ENCODE data around the gene CDC42BPG.

DNA sequence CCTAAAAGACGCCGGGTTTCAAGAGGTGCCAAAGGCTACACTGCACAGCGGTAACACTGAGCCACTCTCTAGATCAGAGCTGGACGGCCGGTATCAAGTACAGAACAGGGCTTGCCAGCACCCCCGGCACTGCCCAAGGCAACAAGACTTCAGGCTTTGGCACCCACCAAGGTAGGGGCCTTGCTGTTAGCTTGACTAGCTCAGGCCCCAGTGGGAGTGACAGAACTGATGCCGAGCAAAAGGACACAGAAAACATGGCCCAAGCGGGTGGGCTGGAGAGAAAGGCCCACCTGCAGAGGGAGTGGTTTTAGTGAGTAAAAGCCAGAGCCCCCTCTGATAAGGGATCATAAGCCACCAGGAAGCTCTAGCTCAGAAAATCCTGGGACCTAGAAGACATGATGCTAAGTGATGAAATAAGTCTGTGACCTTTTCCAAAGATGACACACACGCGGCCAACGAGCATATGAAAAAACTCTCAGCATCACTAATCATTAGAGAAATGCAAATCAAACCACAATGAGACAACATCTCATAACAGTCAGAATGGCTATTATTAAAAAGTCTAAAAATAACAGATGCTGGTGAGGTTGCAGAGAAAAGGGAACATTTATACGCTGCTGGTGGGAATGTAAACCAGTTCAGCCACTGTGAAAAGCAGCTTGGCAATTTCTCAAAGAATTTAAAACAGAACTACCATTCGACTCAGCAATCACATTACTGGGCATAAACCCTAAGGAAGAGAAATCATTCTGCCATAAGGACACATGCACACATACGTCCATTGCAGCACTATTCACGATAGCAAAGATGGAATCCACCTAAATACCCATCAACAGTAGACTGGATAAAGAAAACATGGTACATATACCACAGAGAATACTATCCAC, 21.1 kb upstream of the CDC42BPG start:
- no peak for TF ChIP-seq HDAC2 (IDR thresholded peaks at IDR 0.05)
- TF ChIP-seq, protein P1, sequence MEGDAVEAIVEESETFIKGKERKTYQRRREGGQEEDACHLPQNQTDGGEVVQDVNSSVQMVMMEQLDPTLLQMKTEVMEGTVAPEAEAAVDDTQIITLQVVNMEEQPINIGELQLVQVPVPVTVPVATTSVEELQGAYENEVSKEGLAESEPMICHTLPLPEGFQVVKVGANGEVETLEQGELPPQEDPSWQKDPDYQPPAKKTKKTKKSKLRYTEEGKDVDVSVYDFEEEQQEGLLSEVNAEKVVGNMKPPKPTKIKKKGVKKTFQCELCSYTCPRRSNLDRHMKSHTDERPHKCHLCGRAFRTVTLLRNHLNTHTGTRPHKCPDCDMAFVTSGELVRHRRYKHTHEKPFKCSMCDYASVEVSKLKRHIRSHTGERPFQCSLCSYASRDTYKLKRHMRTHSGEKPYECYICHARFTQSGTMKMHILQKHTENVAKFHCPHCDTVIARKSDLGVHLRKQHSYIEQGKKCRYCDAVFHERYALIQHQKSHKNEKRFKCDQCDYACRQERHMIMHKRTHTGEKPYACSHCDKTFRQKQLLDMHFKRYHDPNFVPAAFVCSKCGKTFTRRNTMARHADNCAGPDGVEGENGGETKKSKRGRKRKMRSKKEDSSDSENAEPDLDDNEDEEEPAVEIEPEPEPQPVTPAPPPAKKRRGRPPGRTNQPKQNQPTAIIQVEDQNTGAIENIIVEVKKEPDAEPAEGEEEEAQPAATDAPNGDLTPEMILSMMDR (IDR thresholded peaks at IDR 0.05 in 2 of 3, conservative IDR thresholded peaks at IDR 0.05 in 1 of 3; ENCODE audit: control insufficient read depth in 2 of 3, extremely low read depth in 1 of 3, insufficient read depth in 1 of 3, low read depth in 3 of 3, low read length in 3 of 3) = no peak
- TF ChIP-seq NFIC (IDR thresholded peaks at IDR 0.05; ENCODE audit: low read depth, low read length) = no peak
- TF ChIP-seq SMC3 (IDR thresholded peaks at IDR 0.05; ENCODE audit: borderline replicate concordance, low read length) = no peak
- TF ChIP-seq POLR2A (IDR thresholded peaks at IDR 0.05; ENCODE audit: low read depth, low read length) = peak; percentile 55; the same call in 1 of the 2 replicates
- TF ChIP-seq ZNF217 (IDR thresholded peaks at IDR 0.05) = peak; percentile 81
- TF ChIP-seq EP300 (IDR thresholded peaks at IDR 0.05; ENCODE audit: borderline replicate concordance in 1 of 2, control insufficient read depth in 1 of 2, low read depth in 2 of 2, low read length in 2 of 2) = peak; percentile 58 to 79; a peak in 2 of 4 replicates
- no peak for TF ChIP-seq FOXM1 (IDR thresholded peaks at IDR 0.05; ENCODE audit: low read depth, low read length)
- TF ChIP-seq, protein P2, sequence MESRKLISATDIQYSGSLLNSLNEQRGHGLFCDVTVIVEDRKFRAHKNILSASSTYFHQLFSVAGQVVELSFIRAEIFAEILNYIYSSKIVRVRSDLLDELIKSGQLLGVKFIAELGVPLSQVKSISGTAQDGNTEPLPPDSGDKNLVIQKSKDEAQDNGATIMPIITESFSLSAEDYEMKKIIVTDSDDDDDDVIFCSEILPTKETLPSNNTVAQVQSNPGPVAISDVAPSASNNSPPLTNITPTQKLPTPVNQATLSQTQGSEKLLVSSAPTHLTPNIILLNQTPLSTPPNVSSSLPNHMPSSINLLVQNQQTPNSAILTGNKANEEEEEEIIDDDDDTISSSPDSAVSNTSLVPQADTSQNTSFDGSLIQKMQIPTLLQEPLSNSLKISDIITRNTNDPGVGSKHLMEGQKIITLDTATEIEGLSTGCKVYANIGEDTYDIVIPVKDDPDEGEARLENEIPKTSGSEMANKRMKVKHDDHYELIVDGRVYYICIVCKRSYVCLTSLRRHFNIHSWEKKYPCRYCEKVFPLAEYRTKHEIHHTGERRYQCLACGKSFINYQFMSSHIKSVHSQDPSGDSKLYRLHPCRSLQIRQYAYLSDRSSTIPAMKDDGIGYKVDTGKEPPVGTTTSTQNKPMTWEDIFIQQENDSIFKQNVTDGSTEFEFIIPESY (IDR thresholded peaks at IDR 0.05) = no peak
- TF ChIP-seq, protein P3, sequence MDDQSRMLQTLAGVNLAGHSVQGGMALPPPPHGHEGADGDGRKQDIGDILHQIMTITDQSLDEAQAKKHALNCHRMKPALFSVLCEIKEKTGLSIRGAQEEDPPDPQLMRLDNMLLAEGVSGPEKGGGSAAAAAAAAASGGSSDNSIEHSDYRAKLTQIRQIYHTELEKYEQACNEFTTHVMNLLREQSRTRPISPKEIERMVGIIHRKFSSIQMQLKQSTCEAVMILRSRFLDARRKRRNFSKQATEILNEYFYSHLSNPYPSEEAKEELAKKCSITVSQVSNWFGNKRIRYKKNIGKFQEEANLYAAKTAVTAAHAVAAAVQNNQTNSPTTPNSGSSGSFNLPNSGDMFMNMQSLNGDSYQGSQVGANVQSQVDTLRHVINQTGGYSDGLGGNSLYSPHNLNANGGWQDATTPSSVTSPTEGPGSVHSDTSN (IDR thresholded peaks at IDR 0.05; ENCODE audit: insufficient replicate concordance, low read depth, low read length) = no peak
- no peak for TF ChIP-seq YY1 (IDR thresholded peaks at IDR 0.05; ENCODE audit: low read depth, low read length)
- TF ChIP-seq RCOR1 (conservative IDR thresholded peaks at IDR 0.05; ENCODE audit: low read depth, low read length) = no peak
- TF ChIP-seq POLR2AphosphoS5 (IDR thresholded peaks at IDR 0.05; ENCODE audit: low read length) = peak; percentile 58
